Lower lobe of right lung (tissue), 1 donor: ENCODE data around the gene NPIPA3. TPM values are rescaled to one million over a fixed set of nuclear protein-coding genes. Genes with fewer than 3 reads are reported as not detected.

ENCODE experiments used
- total RNA-seq: library from RNA; stranded (reverse); fragmentation: NEBNext Ultra II Directional; extraction: Animal tissue kit (Norgen Biotek cat#: 25700); gene quantifications from one replicate; pipeline ENCODE4 v1.2.1, GENCODE V29; 2021
- donor health status: DM: no; HTN: yes; CAD: no; lungs with severe emphysema.

The NPIPA3 gene
- total RNA-seq, 1 donor from 2014 or later = 1.4 TPM

Other genes starting within 250 kb of the NPIPA3 start
- gene PARN, start 73.2 kb upstream of the NPIPA3 start, total RNA-seq = 35.7 TPM
- gene BFAR, start 70.5 kb upstream of the NPIPA3 start, total RNA-seq = 90.2 TPM
- gene PLA2G10, start 9.1 kb upstream of the NPIPA3 start, total RNA-seq = 7.1 TPM
- gene NPIPA2, start 39.1 kb downstream of the NPIPA3 start, total RNA-seq = 8.5 TPM
- gene NOMO1, start 130.3 kb downstream of the NPIPA3 start, total RNA-seq = 57.7 TPM
- 90.9 TPM for gene NPIPA1, start 234.0 kb downstream of the NPIPA3 start, total RNA-seq